Fibroblast of the aortic adventitia (primary cell): ENCODE data around the gene ZFAND3. TPM values are rescaled to one million over a fixed set of nuclear protein-coding genes. Genes with fewer than 3 reads are reported as not detected.
A peak's percentile ranks its signal among the peaks of the same experiment; 100 is the strongest.

ENCODE experiments used
- DNase-seq: peaks from one replicate; pipeline ENCODE4 v3.0.0-alpha.2; 2010; ENCODE audit warnings: low read depth
- H3K4me3 ChIP-seq: 2 replicates; pipeline ENCODE4 v1.5.1; 2011; ENCODE audit warnings: low read depth, mild to moderate bottlenecking, control low read depth, low read length, moderate library complexity
- total RNA-seq: library from RNA; depleted of rRNA; stranded (reverse); fragments of >200 nt; gene quantifications from 2 replicates; pipeline ENCODE4 v1.2.3, GENCODE V29; 2012; ENCODE audit warnings: low replicate concordance
- TF ChIP-seq, protein P1 (sequence below): IDR thresholded peaks from 2 replicates; pipeline ENCODE4 v1.5.1; 2011; ENCODE audit warnings: mild to moderate bottlenecking, low read length, control low read depth, inconsistent platforms; ENCODE audit not compliant: insufficient read depth

The ZFAND3 gene
- total RNA-seq, 1 donor: 31.3 TPM

DNA sequence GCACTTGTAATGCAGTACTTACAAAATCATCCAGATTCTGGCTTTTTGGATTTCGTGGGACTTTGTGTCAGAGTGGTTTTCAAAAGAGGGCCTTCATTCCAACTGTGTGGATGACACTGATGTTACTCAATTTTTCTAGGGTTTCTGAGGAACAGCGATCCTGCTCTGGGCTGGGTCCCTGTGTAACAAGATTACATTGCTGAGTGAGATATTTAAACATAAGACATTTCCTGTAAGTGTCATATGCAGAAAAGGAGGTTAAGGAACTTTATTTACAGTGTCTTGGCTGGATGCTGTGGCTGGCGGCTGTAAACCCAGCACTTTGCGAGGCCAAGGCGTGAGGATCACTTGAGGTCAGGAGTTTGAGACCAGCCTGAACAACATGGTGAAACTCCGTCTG is 6.7 kb downstream of the ZFAND3 start:
- no peak overlapping the region for H3K4me3 ChIP-seq
- TF ChIP-seq, protein P1, sequence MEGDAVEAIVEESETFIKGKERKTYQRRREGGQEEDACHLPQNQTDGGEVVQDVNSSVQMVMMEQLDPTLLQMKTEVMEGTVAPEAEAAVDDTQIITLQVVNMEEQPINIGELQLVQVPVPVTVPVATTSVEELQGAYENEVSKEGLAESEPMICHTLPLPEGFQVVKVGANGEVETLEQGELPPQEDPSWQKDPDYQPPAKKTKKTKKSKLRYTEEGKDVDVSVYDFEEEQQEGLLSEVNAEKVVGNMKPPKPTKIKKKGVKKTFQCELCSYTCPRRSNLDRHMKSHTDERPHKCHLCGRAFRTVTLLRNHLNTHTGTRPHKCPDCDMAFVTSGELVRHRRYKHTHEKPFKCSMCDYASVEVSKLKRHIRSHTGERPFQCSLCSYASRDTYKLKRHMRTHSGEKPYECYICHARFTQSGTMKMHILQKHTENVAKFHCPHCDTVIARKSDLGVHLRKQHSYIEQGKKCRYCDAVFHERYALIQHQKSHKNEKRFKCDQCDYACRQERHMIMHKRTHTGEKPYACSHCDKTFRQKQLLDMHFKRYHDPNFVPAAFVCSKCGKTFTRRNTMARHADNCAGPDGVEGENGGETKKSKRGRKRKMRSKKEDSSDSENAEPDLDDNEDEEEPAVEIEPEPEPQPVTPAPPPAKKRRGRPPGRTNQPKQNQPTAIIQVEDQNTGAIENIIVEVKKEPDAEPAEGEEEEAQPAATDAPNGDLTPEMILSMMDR: no peak
- peak; percentile 32 for DNase-seq

DNA sequence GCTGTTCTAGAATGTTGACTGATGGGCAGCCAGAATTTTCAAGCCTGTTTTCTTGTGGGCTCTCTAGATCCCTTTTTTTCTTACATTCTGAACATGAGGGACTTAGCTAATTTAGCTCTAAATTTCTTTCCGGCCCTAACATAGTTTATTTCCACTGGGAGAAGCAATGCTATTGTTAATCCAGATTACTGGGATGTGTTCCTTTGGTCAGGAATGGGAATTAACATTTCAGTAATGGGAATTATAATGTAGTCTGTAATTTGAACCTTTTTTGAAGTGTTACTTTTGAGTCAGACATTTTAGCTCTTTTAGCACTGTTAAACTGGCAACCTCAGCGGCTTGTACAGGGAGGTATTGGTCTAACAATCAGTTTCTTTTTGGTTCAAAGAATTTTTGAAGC is 7.5 kb downstream of the ZFAND3 start:
- TF ChIP-seq, protein P1: no peak
- no peak overlapping the region for H3K4me3 ChIP-seq
- DNase-seq: no peak

DNA sequence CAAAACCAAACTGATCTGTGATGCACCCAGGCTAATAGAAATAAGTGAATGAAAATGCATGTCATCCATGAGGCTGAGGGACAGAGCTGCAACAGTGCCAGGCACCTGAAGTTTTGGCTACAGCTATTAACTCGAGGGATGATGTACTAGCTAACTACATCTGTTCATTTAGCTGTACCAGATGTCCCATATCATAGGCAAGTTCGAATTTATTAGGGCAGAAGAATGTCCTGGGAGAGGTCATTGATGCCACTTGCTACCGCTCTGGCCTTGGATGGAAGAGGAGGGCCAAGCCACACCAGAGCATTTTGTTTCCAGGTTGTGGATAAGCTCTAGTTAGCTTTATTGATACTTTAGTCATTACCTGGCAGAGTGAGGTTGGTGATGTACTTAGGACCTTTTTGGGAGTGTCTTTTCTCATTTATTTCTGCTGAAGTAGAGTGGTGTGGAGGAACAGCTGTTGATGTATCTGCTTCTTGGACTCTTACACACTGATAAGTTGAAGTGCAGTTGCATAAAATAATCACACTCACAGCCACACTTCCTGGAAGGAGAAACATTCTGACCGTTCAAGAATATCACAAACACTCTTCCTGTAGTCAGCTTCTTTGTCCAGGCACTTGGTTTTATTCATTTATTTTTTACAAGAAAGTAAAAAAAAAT is 8.2 kb downstream of the ZFAND3 start:
- no peak for DNase-seq
- TF ChIP-seq, protein P1: no peak
- no peak overlapping the region for H3K4me3 ChIP-seq

DNA sequence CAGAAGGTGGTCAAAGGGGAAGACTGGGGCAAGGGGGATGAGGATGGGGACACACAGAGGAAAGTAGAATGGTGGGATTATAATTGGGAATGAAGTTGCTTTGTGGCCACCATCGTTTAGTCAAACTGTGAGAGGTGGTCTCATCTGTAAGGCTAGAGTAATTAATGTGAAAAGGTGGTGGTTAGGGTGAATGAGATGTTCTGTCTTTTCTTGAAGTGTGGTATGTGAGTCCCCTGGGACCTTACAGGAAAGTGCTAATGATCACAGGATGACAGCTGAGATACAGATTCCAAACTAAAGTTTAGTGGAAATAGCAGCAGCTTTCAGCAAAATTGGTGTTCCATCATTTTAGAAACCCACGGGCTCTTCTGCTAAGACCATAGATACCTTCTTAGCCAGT is 10.7 kb downstream of the ZFAND3 start:
- no peak overlapping the region for H3K4me3 ChIP-seq
- no peak for DNase-seq
- TF ChIP-seq, protein P1: no peak

DNA sequence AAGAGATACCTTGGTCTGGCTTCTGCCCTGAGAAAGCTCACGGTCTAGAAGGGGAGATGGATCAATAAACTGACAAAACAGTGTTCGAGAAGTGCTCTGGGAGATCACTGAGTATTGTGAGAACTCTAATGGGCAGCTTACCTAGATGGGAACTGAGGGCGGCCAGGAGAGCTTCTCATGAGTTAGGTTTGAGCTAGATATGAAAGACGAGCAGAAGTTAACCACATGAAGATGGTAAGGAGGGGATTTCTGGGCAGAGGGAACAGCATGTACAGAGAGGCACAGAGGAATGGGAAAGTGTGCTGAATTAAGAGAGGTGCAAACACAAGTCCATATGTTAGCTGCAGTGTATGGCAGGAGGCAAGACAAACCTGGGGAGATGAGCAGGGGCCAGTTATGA is 11.9 kb downstream of the ZFAND3 start:
- no peak overlapping the region for H3K4me3 ChIP-seq
- TF ChIP-seq, protein P1: no peak
- no peak for DNase-seq

DNA sequence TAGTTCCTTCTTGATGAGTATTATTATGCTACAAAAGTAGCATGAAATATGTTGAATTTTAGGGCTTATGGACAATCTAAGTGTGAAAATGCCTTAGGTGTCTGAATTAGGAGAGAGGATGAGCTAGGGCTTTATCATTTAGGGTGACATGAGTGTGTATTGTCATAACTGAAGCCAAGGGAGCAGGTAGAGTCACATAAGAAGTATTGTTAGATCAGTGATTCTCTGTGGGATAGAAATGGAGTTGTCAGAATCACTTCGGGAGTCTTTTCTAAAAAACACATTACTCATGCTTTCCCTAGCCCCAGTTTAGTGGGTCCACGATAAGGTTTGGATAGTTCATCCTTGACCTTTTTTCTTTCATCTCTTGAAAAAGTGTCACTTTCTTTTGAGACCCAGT is 16.4 kb downstream of the ZFAND3 start:
- DNase-seq: no peak
- no peak overlapping the region for H3K4me3 ChIP-seq
- TF ChIP-seq, protein P1: no peak
